Transverse colon (tissue), 3 donors: ENCODE measurements around the gene PFKFB3.

ENCODE experiments used
- EP300 ChIP-seq: sonication (generic); formaldehyde crosslinking; IDR thresholded peaks from one replicate; pipeline ENCODE4 v1.6.1; 2017; ENCODE audit warnings: antibody characterized with exemption, low read depth
- POLR2A ChIP-seq: fragments of 450-650 bp; IDR thresholded peaks from one replicate; pipeline ENCODE4 v1.6.1; 2016; ENCODE audit warnings: antibody characterized with exemption, mild to moderate bottlenecking, moderate library complexity
- TF ChIP-seq, protein P1 (sequence below), 5 experiments: fragments of 200-600 bp in 3 of 5; fragments of 450-650 bp in 2 of 5; sonication (generic) in 3 of 5; IDR thresholded peaks; 1 replicate in 2 of 5; 2 replicates in 3 of 5; pipeline ENCODE4 v1.5.1; 2016 to 2017; ENCODE audit warnings: antibody characterized with exemption in 5 of 5, inconsistent platforms in 3 of 5, mild to moderate bottlenecking in 2 of 5, moderate library complexity in 1 of 5

DNA sequence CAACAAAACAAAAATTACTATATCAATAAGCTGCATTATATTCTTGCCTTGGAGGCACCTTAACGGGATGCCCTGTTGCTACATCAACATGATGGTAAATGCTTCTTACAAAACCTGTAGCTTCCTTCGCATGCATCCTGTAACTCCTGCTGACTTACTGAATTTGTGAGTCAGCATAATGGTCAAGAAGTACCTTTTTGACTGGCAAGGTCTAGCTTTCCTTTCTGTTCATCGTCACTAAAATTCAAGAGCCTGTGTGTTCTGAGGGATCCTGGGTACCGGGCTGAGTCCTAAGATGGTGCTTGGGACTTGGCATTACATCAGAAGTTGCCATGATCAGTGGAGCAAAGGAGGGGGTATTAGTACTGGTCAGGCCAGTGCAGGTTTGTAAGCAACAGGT lies 4.9 kb downstream of the PFKFB3 start:
- TF ChIP-seq, protein P1, sequence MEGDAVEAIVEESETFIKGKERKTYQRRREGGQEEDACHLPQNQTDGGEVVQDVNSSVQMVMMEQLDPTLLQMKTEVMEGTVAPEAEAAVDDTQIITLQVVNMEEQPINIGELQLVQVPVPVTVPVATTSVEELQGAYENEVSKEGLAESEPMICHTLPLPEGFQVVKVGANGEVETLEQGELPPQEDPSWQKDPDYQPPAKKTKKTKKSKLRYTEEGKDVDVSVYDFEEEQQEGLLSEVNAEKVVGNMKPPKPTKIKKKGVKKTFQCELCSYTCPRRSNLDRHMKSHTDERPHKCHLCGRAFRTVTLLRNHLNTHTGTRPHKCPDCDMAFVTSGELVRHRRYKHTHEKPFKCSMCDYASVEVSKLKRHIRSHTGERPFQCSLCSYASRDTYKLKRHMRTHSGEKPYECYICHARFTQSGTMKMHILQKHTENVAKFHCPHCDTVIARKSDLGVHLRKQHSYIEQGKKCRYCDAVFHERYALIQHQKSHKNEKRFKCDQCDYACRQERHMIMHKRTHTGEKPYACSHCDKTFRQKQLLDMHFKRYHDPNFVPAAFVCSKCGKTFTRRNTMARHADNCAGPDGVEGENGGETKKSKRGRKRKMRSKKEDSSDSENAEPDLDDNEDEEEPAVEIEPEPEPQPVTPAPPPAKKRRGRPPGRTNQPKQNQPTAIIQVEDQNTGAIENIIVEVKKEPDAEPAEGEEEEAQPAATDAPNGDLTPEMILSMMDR (IDR thresholded peaks at IDR 0.05), result no peak
- no peak for TF ChIP-seq EP300
- no peak for TF ChIP-seq POLR2A
